ENCODE data around the gene NDST4. TPM values are rescaled to one million over a fixed set of nuclear protein-coding genes. Genes with fewer than 3 reads are reported as not detected.

The NDST4 gene
- total and polyA plus RNA-seq, 7 donors: not detected

DNA sequence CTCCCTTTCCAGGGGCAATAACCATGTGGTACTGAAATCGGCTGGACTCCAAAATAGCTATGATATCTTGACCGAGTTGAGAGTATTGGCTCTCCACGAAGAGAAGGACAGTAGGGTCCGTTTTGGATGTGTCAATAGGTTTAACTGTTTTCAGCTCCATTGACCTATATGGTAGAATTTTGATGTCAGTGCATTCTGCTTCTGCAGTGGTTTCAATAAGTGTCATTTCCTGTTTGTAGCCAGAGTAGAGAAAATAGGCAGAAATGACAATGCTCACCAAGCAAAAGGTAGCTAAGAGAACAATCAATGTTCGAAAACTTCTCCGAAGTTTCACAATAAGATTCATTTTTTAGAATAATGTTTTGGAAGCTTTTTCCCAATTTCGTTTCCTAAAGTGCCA is 36.7 kb downstream of the NDST4 start:
- Histone ChIP-seq H3K4me1 (no peaks in the 10 kb centered on the region), H3K36me3 (ENCODE audit: insufficient read depth in 1 of 2, low read depth in 1 of 2) (no peaks in the 10 kb centered on the region), H3K9me3 (no peaks in the 10 kb centered on the region), H3K4me3 (no peak overlapping the region), H3K27me3 (ENCODE audit: insufficient read depth in 3 of 3, low read length in 2 of 3) (no peaks in the 10 kb centered on the region), H3K27ac (no peak overlapping the region)
- TF ChIP-seq, protein P1, sequence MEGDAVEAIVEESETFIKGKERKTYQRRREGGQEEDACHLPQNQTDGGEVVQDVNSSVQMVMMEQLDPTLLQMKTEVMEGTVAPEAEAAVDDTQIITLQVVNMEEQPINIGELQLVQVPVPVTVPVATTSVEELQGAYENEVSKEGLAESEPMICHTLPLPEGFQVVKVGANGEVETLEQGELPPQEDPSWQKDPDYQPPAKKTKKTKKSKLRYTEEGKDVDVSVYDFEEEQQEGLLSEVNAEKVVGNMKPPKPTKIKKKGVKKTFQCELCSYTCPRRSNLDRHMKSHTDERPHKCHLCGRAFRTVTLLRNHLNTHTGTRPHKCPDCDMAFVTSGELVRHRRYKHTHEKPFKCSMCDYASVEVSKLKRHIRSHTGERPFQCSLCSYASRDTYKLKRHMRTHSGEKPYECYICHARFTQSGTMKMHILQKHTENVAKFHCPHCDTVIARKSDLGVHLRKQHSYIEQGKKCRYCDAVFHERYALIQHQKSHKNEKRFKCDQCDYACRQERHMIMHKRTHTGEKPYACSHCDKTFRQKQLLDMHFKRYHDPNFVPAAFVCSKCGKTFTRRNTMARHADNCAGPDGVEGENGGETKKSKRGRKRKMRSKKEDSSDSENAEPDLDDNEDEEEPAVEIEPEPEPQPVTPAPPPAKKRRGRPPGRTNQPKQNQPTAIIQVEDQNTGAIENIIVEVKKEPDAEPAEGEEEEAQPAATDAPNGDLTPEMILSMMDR (IDR thresholded peaks at IDR 0.05): no peak
- WGBS, 3 donors: 85 to 91% (median 87%) methylated on average over 7 of the region's 7 CpGs
- no peak for ATAC-seq
- no peak for DNase-seq
- intact Hi-C loops (cut with DNase I): no loop called here

DNA sequence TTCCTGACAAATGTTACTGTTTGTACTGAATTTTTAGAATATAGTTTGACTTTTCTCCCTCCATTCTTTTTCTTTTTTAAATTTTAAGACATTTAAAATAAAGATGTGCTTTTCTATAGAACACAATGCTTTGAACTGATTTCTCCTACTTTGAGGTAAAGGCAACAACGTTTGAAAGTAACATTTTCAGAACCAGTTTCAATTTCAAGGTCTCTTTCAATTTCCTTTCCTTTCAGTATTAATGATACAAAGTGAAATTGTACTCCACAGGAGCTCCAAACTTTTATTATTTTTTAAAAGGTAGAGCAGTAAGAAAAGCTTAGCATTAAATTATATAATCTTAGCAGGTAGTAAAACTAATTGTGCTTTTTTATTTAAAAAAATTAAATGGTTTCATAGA is 54.9 kb downstream of the NDST4 start:
- intact Hi-C loops (cut with DNase I): no loop called here
- Histone ChIP-seq H3K4me1 (no peaks in the 10 kb centered on the region), H3K9me3 (no peaks in the 10 kb centered on the region), H3K27ac (no peak overlapping the region), H3K4me3 (no peak overlapping the region), H3K27me3 (ENCODE audit: insufficient read depth in 3 of 3, low read length in 2 of 3) (no peaks in the 10 kb centered on the region), H3K36me3 (ENCODE audit: insufficient read depth in 1 of 2, low read depth in 1 of 2) (no peaks in the 10 kb centered on the region)
- 4 to 19% (median 12%) methylated on average over 1 of the region's 1 CpG for WGBS, 3 donors
- DNase-seq (no peak), ATAC-seq (no peak)
- TF ChIP-seq, protein P1 (IDR thresholded peaks at IDR 0.05): no peak

DNA sequence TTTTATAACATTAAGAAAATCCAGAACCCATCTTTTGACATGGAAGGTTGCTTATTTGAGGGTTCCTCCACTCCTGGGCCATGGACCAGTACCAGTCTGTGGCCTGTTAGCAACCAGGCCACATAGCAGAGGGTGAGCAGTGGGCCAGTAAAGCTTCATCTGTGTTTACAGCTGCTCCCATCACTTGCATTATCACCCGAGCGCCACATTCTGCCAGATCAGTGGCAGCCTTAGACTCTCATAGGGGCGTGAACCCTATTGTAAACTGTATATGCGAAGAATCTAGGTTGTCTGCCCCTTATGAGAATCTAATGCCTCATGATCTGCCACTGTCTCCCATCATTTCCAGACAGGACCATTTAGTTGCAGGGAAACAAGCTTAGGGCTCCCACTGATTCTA is 58.6 kb downstream of the NDST4 start:
- DNase-seq: no peak
- no peaks in the 10 kb centered on the region for H3K36me3 ChIP-seq (ENCODE audit: insufficient read depth in 1 of 2, low read depth in 1 of 2)
- 81 to 91% (median 89%) methylated on average over 4 of the region's 4 CpGs for WGBS, 3 donors
- intact Hi-C loops (cut with DNase I): no loop called here
- no peak for ATAC-seq
- H3K9me3 ChIP-seq: no peaks in the 10 kb centered on the region
- TF ChIP-seq, protein P1 (IDR thresholded peaks at IDR 0.05): no peak
- H3K4me1 ChIP-seq: no peaks in the 10 kb centered on the region
- H3K27ac ChIP-seq: no peak overlapping the region
- no peak overlapping the region for H3K4me3 ChIP-seq
- H3K27me3 ChIP-seq (ENCODE audit: insufficient read depth in 3 of 3, low read length in 2 of 3): no peaks in the 10 kb centered on the region

DNA sequence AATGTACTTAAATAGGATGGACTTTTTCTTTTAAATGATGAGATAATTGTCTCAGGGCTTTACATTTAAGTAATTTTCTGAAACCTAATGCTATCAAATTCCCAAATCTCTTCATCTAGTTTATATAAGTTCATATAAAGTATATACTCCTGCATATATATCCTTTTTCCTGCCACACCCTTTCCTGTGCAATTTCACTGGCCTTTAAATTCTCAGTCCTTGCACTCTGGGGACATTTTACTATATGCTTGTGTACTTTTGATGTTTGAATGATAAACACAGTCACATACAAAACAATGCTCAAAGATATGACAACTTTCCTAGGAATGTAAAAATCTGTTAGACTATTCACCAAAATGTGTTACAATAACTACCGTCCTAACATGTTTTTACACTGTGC is 60.1 kb downstream of the NDST4 start:
- Histone ChIP-seq H3K27ac (no peak overlapping the region), H3K4me3 (no peak overlapping the region), H3K36me3 (ENCODE audit: insufficient read depth in 1 of 2, low read depth in 1 of 2) (no peaks in the 10 kb centered on the region), H3K9me3 (no peaks in the 10 kb centered on the region), H3K4me1 (no peaks in the 10 kb centered on the region), H3K27me3 (ENCODE audit: insufficient read depth in 3 of 3, low read length in 2 of 3) (no peaks in the 10 kb centered on the region)
- TF ChIP-seq, protein P1 (IDR thresholded peaks at IDR 0.05): no peak
- 65 to 75% (median 71%) methylated on average over 1 of the region's 1 CpG for WGBS, 3 donors
- intact Hi-C loops (cut with DNase I): no loop called here
- no peak for DNase-seq
- no peak for ATAC-seq

DNA sequence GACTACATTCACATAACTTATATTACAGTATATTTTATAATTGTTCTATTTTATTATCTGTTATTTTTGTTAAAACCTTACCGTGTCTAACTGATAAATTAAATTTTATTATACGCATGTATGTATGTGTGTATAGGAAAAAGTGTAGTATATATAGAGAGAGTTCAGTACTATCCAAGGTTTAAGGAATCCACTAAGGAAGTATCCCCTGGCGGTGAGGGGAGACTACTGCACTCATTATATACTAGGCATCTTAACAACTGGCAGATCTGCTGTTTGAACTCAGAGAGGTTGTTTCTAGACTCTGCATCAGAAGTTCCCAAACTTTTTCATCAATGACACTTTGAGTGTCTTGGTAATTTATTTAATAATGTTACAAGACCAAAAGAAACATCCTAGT is 70.9 kb downstream of the NDST4 start:
- no peaks in the 10 kb centered on the region for H3K9me3 ChIP-seq
- ATAC-seq (no peak), DNase-seq (no peak)
- H3K4me1 ChIP-seq: no peaks in the 10 kb centered on the region
- H3K36me3 ChIP-seq (ENCODE audit: insufficient read depth in 1 of 2, low read depth in 1 of 2): no peaks in the 10 kb centered on the region
- 50 to 60% (median 53%) methylated on average over 3 of the region's 3 CpGs for WGBS, 3 donors
- no peak overlapping the region for H3K4me3 ChIP-seq
- no peaks in the 10 kb centered on the region for H3K27me3 ChIP-seq (ENCODE audit: insufficient read depth in 3 of 3, low read length in 2 of 3)
- TF ChIP-seq, protein P1 (IDR thresholded peaks at IDR 0.05): no peak
- no peak overlapping the region for H3K27ac ChIP-seq
- intact Hi-C loops (cut with DNase I): no loop called here
